NCI-H1930 (cell line): ENCODE data around the gene SMG6.
"Not testable (repeated sequence)": the region's sequence is repeated elsewhere in the genome, so short reads cannot be mapped to it uniquely, and the experiment has no call there.

ENCODE experiments used
- DNase-seq, 2 experiments: peaks; one replicate each; lab custom pipeline; 2025; lab: John Stamatoyannopoulos, UW

SMG6 gene

GRCh38 chr17:2202996-2203575 lies 100.5 kb downstream of the SMG6 start:
- no peak for DNase-seq

GRCh38 chr17:2202302-2202995 lies 101.1 kb downstream of the SMG6 start:
- no peak for DNase-seq

- not testable (repeated sequence) for DNase-seq
Observed at GRCh38 chr17:2199386-2199785, 104.2 kb downstream of the SMG6 start.

- DNase-seq: no peak
Observed at GRCh38 chr17:2198927-2199326, 104.7 kb downstream of the SMG6 start.

- DNase-seq: no peak
Observed at GRCh38 chr17:2197271-2197670, 106.3 kb downstream of the SMG6 start.

- DNase-seq: no peak
Observed at GRCh38 chr17:2195729-2196128, 107.9 kb downstream of the SMG6 start.

- no peak for DNase-seq
Observed at GRCh38 chr17:2194889-2195335, 108.7 kb downstream of the SMG6 start.

GRCh38 chr17:2192367-2193057 lies 111.1 kb downstream of the SMG6 start:
- DNase-seq: no peak

- no peak for DNase-seq
Observed at GRCh38 chr17:2191785-2192184, 111.8 kb downstream of the SMG6 start.

- no peak for DNase-seq
Observed at GRCh38 chr17:2191227-2191626, 112.4 kb downstream of the SMG6 start.

GRCh38 chr17:2190014-2190413 lies 113.6 kb downstream of the SMG6 start:
- DNase-seq: no peak

- no peak for DNase-seq
Observed at GRCh38 chr17:2188971-2189630, 114.5 kb downstream of the SMG6 start.

- DNase-seq: no peak
Observed at GRCh38 chr17:2187758-2188157, 115.8 kb downstream of the SMG6 start.

- no peak for DNase-seq
Observed at GRCh38 chr17:2186937-2187336, 116.6 kb downstream of the SMG6 start.

- DNase-seq: no peak
Observed at GRCh38 chr17:2184993-2185931, 118.3 kb downstream of the SMG6 start.

- no peak for DNase-seq
Observed at GRCh38 chr17:2183346-2183745, 120.2 kb downstream of the SMG6 start.

- no peak for DNase-seq
Observed at GRCh38 chr17:2181897-2182448, 121.6 kb downstream of the SMG6 start.

GRCh38 chr17:2181206-2181896 lies 122.2 kb downstream of the SMG6 start:
- no peak for DNase-seq

- no peak for DNase-seq
Observed at GRCh38 chr17:2180768-2181167, 122.8 kb downstream of the SMG6 start.

- DNase-seq: no peak
Observed at GRCh38 chr17:2179615-2180295, 123.8 kb downstream of the SMG6 start.
